HK-2 (cell line): ENCODE results near the gene TGFBI.

Experiments
- DNase-seq: peaks from one replicate; pipeline ENCODE4 v3.0.0-alpha.2; 2018; ENCODE audit not compliant: unreplicated experiment

The TGFBI gene

GRCh38 chr5:136025900-136026299 lies 2.9 kb upstream of the TGFBI start:
- no peak for DNase-seq

DNA sequence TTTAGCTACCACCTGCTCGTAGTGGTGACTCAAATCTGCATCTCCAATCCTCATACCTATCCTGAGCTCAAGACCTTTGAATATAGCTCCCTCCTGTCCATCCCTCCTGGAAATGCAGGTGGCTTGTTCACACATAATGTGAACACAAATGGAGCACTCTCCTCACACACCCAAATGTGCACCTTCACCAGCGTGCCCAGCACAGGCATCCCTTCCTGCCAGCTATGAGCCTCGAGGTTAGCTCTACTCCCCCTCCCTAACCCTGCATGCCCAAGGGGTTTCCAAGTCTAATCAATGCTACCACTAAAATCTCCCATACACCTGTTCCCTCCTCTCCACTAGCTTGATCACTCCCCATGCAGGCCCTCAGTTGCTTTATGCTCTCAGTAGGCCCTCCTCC lies 2.2 kb upstream of the TGFBI start:
- no peak for DNase-seq

DNA sequence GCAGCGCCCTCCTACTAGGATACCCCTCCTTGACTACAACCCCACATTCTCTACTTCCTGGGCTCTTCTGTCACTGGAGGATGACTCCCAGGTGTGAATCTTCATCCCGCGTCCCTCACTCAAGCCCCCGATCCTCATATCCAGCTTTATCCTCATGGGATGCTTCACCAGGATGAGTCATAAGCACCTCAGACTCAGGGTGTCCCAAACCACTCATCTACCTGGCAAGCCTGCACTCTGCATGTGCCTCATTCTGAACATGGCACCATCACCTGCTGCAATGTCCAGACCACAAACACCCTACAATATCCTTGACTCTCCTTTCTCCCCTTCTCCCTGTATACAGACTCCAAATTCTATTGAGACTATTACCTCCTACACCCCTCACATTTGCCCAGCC lies 1.5 kb upstream of the TGFBI start:
- DNase-seq: no peak

- no peak for DNase-seq
Observed at GRCh38 chr5:136028090-136028489, 698 bp upstream of the TGFBI start.

- no peak for DNase-seq
Observed at GRCh38 chr5:136030252-136030651, 1.5 kb downstream of the TGFBI start.

DNA sequence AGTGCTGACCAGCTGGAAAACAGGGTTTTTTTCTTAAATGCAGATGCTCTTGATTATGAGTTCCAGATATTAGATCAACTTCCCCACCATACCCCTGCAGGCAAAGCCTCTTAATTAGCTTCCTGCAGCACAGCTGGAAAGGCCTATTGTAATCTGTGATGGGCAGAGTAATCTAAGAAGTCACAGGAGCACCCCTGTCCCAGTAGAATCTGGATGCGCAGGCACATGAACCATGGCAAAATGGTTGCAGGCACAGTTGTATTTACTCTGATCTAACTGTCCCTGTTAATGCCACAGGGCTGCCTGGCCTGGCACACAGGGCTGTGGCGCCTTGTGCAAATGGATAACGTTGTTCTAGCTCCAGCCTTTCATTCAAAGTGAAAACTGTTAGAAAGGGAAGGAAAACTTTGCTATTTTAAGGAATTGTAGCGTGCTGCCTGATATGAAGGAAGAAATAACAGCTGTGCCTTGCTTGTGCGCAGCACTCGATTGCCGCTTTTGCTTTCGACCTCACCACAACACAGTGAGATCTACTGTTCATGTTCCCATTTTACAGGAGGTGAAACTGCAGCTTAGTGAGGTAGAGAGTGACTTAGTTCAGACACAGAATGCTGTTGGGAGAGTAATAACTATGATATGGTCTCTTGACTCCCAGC lies 2.3 kb downstream of the TGFBI start:
- no peak for DNase-seq

DNA sequence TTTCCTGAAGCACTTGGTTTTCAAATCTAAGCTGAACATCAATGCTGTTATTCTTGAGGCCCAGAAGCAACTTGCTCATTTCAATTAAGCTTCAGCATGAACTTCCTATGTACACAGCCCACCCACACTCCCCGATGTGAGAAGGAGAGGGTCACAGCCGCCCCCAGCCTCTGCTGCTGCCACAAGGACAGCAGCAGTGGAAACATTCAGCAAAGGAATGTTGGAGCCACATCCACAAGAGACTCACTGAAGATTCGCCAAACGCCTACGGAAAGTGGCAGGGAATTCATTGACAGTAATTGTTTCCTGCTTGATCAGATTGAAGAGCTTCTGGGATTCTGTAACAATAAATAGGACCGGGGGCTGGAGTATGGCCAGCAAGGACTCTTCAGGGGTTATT lies 2.9 kb downstream of the TGFBI start:
- DNase-seq: no peak

- no peak for DNase-seq
Observed at GRCh38 chr5:136032564-136032963, 3.8 kb downstream of the TGFBI start.

- DNase-seq: no peak
Observed at GRCh38 chr5:136033234-136033633, 4.4 kb downstream of the TGFBI start.

GRCh38 chr5:136033848-136034247 lies 5.1 kb downstream of the TGFBI start:
- DNase-seq: no peak

DNA sequence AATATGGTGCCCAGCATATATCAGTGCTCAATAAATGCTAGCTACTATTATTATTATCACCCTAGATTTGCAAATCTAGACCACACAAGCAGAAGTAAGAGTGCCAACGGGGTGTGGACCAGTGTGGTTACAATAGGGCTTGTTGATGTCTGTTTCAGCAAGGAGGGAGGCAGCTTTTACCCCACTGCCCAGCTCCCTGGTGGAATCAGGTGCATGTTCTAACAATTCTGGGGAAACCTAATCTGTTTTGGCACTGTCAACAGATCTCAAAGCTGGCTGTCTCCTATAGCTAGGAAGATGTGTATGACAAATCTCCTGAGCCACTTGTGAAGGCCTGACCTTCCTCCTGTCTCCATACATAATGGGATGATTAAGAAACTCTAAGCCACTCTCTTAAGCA lies 5.7 kb downstream of the TGFBI start:
- DNase-seq: no peak

DNA sequence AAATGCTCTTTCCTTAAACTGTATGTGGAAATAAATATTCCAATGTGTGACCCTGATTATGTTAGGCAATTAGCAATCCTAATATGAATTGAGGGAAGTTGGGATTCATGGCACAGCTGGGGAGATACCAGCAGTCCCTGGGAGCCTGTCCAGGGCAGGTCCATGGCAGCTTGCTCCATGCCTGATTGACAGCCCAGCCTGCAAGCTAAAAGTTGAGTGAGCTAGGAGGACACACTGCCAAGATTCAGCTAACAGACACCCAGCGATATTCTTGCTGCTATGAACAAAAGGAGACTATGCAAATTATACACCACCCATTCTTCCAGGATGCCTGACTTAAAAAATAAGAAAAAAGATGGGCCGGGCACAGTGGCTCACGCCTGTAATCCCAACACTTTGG lies 6.2 kb downstream of the TGFBI start:
- no peak for DNase-seq

DNA sequence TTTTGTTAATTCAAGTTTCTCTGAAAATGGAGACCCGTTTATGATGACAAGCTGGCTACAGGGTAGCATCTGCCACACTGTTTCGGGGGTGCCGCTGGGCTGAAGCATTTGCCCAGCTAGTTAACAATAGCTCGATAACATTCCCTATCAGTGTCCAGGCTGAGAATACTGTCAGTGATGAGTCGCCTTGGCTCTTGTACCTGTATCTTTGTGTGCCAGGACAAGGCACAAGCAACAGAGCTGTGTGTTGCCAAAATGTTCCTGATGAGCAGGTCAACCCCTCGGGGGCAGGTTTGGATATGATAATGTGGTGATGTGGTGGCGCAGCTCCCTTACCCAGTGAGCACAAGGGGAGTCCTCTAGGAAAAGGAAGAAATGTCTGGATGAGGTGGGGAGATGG lies 7.0 kb downstream of the TGFBI start:
- DNase-seq: no peak

- no peak for DNase-seq
Observed at GRCh38 chr5:136036293-136036911, 7.6 kb downstream of the TGFBI start.

DNA sequence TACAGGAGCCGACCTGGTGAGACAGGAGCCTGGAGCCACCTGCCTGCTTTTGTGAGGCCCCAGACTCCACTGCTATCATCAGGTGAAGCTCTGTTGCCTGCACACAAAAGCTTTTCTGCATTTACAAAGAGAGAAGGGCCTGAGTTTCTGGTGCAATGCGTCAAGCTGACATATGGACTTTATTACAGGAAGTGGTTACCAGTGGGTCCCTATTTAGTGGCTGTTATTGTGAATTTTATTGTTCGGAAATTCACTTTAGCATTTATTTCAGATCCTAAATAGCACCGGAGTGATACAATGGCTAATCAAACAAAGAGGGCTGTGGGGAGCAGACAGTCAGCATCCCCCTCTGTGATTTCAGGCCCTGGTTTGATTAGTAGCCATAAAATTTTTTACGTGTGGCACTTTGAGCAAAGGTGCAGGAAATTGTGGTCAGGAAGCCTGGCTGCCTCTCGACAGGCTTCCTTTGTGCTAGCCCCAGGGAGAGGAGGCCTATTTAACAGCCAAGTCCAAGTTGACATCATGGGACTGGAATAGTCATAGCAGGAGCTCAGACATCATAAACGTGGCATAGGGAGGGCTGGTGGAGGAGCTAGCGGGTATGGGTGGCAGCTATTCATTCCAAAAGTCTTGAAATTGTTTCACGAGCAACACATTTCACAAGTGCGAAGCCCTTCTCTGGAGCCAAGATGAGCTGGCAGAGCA lies 8.4 kb downstream of the TGFBI start:
- no peak for DNase-seq

GRCh38 chr5:136038635-136039034 lies 9.8 kb downstream of the TGFBI start:
- no peak for DNase-seq

DNA sequence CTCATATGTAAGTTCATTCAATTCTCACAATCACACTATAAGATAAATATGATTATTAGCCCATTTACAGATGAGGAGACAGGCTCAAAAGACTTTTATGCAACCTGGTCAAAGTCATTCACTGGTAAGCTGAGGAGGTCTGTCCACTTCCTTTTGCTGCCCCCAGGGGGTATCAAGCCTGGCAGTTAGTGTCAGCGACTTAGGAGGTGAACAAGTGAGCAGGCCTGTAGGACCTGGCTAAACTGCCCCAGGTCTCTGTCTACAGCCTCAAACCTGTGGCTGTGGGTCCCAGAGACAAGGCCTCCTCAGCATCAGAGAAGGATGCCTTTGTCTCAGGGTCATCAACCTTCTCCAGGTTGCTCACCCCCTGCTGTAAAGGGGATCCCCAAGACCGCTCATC lies 10.4 kb downstream of the TGFBI start:
- no peak for DNase-seq

GRCh38 chr5:136040746-136041415 lies 12.1 kb downstream of the TGFBI start:
- no peak for DNase-seq

- DNase-seq: no peak
Observed at GRCh38 chr5:136042156-136042555, 13.4 kb downstream of the TGFBI start.

GRCh38 chr5:136042665-136043121 lies 13.9 kb downstream of the TGFBI start:
- DNase-seq: no peak

DNA sequence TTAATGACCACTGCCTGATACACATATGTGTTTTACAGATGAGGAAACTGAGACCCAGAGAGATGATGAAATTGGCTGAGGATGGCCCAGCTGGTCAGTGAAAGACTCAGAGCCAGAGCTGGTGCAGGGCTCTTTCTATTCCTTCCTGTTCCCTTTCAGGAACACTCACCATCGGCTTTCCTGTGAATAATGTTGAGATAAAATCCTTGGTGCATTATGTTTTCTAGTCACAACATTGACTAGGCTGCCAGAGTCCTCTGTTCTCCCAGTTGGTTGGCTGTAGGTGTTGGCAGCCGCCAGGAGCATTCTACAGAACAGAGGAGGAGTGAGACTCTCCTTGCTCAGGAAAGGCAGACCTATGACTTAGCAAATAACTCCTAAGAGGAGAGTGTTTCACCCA lies 14.8 kb downstream of the TGFBI start:
- DNase-seq: no peak

DNA sequence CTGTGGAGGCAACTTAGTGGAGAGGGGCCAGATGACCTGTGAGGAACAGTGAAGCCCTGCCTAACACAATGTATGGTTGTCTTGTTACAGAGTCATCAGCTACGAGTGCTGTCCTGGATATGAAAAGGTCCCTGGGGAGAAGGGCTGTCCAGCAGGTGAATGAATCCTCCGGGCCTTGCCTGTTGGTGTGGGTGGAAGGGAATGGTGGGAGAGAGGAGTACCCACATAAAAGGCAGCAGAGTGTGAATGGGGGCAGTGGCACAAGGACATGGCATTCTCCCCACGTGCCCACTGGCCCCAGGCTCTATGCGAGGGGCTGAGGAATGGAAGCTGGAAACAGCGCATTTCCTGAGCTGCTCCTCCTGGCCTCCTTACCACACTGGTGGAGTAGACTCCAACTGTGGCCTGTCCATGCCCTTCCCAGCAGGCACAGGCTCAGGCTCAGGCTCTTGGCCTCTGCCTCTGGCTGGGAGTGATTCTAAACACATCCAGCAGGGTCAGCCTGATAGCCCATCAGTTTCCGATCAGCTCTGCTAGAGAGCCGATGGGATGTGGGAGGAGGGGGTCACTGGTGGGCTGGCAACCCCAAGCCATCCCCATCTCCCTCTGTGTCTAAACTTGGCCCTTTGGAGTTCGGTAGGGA lies 15.3 kb downstream of the TGFBI start:
- no peak for DNase-seq
